Gastroesophageal sphincter (tissue), 4 donors: Measurements from ENCODE around the gene SLC39A8. TPM values are rescaled to one million over a fixed set of nuclear protein-coding genes. Genes with fewer than 3 reads are reported as not detected.

Experiments
- ATAC-seq: fragments of 150-250 bp; one replicate; pipeline ENCODE4 v1.9.1; 2016; ENCODE audit warnings: mild to moderate bottlenecking, moderate library complexity
- H3K27ac ChIP-seq, 4 donors: fragments of 200-600 bp; sonication (generic) in 3 of 4; 1 replicate in 3 of 4; 2 replicates in 1 of 4; pipeline ENCODE4 v1.5.1; 2016 to 2019
- H3K27me3 ChIP-seq: fragments of 200-600 bp; sonication (generic); one replicate; pipeline ENCODE4 v1.5.1; 2019
- H3K36me3 ChIP-seq, 2 donors: fragments of 200-600 bp; sonication (generic); one replicate each; pipeline ENCODE4 v1.5.1; 2019; ENCODE audit warnings: control low read depth in 1 of 2
- H3K4me1 ChIP-seq, 3 donors: fragments of 200-600 bp; sonication (generic); 1 replicate in 2 of 3; 2 replicates in 1 of 3; pipeline ENCODE4 v1.5.1; 2016 to 2019; ENCODE audit warnings: control low read depth in 2 of 3
- H3K4me3 ChIP-seq, 2 donors: fragments of 200-600 bp; sonication (generic); one replicate each; pipeline ENCODE4 v1.5.1; 2019; ENCODE audit warnings: mild to moderate bottlenecking in 1 of 2, moderate library complexity in 1 of 2
- H3K9me3 ChIP-seq, 3 donors: fragments of 200-600 bp; sonication (generic); one replicate each; pipeline ENCODE4 v1.5.1; 2017 to 2019; ENCODE audit warnings: control low read depth in 2 of 3
- CTCF ChIP-seq, 4 experiments: fragments of 200-600 bp in 2 of 4; fragments of 450-650 bp in 2 of 4; sonication (generic) in 1 of 4; IDR thresholded peaks; one replicate each; pipeline ENCODE4 v1.5.1; 2017 to 2019; ENCODE audit warnings: antibody characterized with exemption in 4 of 4, mild to moderate bottlenecking in 2 of 4, moderate library complexity in 2 of 4
- EP300 ChIP-seq: sonication (generic); formaldehyde crosslinking; IDR thresholded peaks from one replicate; pipeline ENCODE4 v1.6.1; 2017; ENCODE audit warnings: antibody characterized with exemption, mild to moderate bottlenecking
- POLR2A ChIP-seq, 2 donors: fragments of 450-650 bp; IDR thresholded peaks; one replicate each; pipeline ENCODE4 v1.6.1; 2017; ENCODE audit warnings: antibody characterized with exemption in 2 of 2, mild to moderate bottlenecking in 2 of 2, moderate library complexity in 1 of 2
- POLR2AphosphoS5 ChIP-seq: sonication (generic); formaldehyde crosslinking; IDR thresholded peaks from one replicate; pipeline ENCODE4 v1.6.1; 2017; ENCODE audit warnings: antibody characterized with exemption
- WGBS, 2 donors: methylation state at CpG; one replicate each; pipeline ENCODE4 v1.1.5; 2018; ENCODE audit warnings: low coverage in 1 of 2; 5-methylcytosine and 5-hydroxymethylcytosine counted together
- total RNA-seq, 4 donors: library from RNA; depleted of rRNA; stranded (reverse); fragments of >200 nt; gene quantifications; one replicate each; pipeline ENCODE4 v1.1.0, GENCODE V29; 2016

The SLC39A8 gene
- total RNA-seq, 4 donors from 2014 or later, result 1.7 to 13.8 (median 4.8) TPM

- H3K4me1 ChIP-seq, result no peaks in the 10 kb centered on the region
- H3K27ac ChIP-seq, result no peak overlapping the region
- H3K4me3 ChIP-seq, result no peak overlapping the region
- no peak for TF ChIP-seq CTCF (IDR thresholded peaks at IDR 0.05)
- TF ChIP-seq POLR2A (IDR thresholded peaks at IDR 0.05), result no peak
- TF ChIP-seq EP300, result no peak
- TF ChIP-seq POLR2AphosphoS5, result no peak
- WGBS, 2 donors, result 32 to 67% methylated on average over 3 of the region's 3 CpGs
- H3K36me3 ChIP-seq, result no peaks in the 10 kb centered on the region
- H3K9me3 ChIP-seq, result no peaks in the 10 kb centered on the region
- no peaks in the 10 kb centered on the region for H3K27me3 ChIP-seq
- no peak for ATAC-seq
These were observed 27.2 kb downstream of the SLC39A8 start for GRCh38 chr4:102318105-102318504.

- Histone ChIP-seq H3K27ac (no peak overlapping the region), H3K27me3 (no peaks in the 10 kb centered on the region), H3K9me3 (no peaks in the 10 kb centered on the region), H3K4me3 (no peak overlapping the region), H3K36me3 (no peaks in the 10 kb centered on the region), H3K4me1 (no peaks in the 10 kb centered on the region)
- 77 to 100% methylated on average over 1 of the region's 1 CpG for WGBS, 2 donors
- no peak for TF ChIP-seq EP300
- TF ChIP-seq POLR2A (IDR thresholded peaks at IDR 0.05), result no peak
- TF ChIP-seq POLR2AphosphoS5, result no peak
- no peak for ATAC-seq
These were observed 27.8 kb downstream of the SLC39A8 start for GRCh38 chr4:102317459-102317858.

DNA sequence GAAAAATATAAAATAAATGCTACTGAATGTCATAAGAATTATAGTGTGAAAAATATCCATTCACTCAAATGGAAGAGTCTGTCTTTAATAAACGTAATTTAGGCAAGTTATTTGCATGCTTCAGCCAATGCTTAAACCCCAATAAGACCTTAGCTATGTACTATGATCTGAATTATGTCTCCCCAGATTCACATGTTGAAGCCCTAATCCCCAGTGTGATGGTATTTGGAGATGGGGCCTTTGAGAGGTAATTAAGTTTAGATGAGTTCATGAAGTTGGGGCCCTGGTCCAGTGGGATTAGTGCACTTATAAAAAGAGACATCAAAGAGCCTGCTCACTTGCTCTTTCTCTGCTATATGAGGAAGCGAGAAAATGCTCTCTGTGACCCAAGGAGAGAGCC is 28.7 kb downstream of the SLC39A8 start:
- Histone ChIP-seq H3K4me1 (no peaks in the 10 kb centered on the region), H3K9me3 (no peaks in the 10 kb centered on the region), H3K27me3 (no peaks in the 10 kb centered on the region), H3K27ac (no peak overlapping the region), H3K36me3 (no peaks in the 10 kb centered on the region), H3K4me3 (no peak overlapping the region)
- WGBS, 2 donors, result 92 to 95% methylated on average over 2 of the region's 2 CpGs
- ATAC-seq, result no peak
- no peak for TF ChIP-seq POLR2AphosphoS5
- no peak for TF ChIP-seq EP300
- TF ChIP-seq POLR2A (IDR thresholded peaks at IDR 0.05), result no peak
- TF ChIP-seq CTCF (IDR thresholded peaks at IDR 0.05), result no peak

- WGBS, 2 donors, result 82 to 92% methylated on average over 2 of the region's 2 CpGs
These were observed 29.8 kb downstream of the SLC39A8 start for GRCh38 chr4:102315532-102315931.

GRCh38 chr4:102312417-102312816 is 32.9 kb downstream of the SLC39A8 start:
- Histone ChIP-seq H3K27me3 (no peaks in the 10 kb centered on the region), H3K4me1 (no peaks in the 10 kb centered on the region), H3K36me3 (no peaks in the 10 kb centered on the region), H3K4me3 (no peak overlapping the region), H3K27ac (no peak overlapping the region), H3K9me3 (no peaks in the 10 kb centered on the region)
- 72 to 74% methylated on average over 2 of the region's 2 CpGs for WGBS, 2 donors
- no peak for ATAC-seq
- TF ChIP-seq POLR2A (IDR thresholded peaks at IDR 0.05) (no peak), CTCF (IDR thresholded peaks at IDR 0.05) (no peak), EP300 (no peak), POLR2AphosphoS5 (no peak)

More at GRCh38 chr4:102315532-102315931, 29.8 kb downstream of the SLC39A8 start:
- H3K36me3 ChIP-seq, result no peaks in the 10 kb centered on the region
- no peak overlapping the region for H3K27ac ChIP-seq
- no peak for ATAC-seq
- no peak overlapping the region for H3K4me3 ChIP-seq
- H3K9me3 ChIP-seq, result no peaks in the 10 kb centered on the region
- TF ChIP-seq POLR2A (IDR thresholded peaks at IDR 0.05) (no peak), EP300 (no peak), CTCF (IDR thresholded peaks at IDR 0.05) (no peak), POLR2AphosphoS5 (no peak)
- no peaks in the 10 kb centered on the region for H3K27me3 ChIP-seq
- no peaks in the 10 kb centered on the region for H3K4me1 ChIP-seq
